H1 (cell line): ENCODE data around the gene MCC. TPM values are rescaled to one million over a fixed set of nuclear protein-coding genes. Genes with fewer than 3 reads are reported as not detected.

Experiments used
- CTCF ChIA-PET: fragments of 300-600 bp; sonication (Branson Sonifier 250); formaldehyde crosslinking; loops from one replicate; lab custom pipeline; 2021; ENCODE audit not compliant: partially characterized antibody; lab: Charles Lee
- POLR2A ChIA-PET: fragments of 300-600 bp; sonication (Branson Sonifier 250); formaldehyde crosslinking; loops from one replicate; lab custom pipeline; 2021; ENCODE audit warnings: inconsistent platforms; ENCODE audit not compliant: partially characterized antibody; lab: Charles Lee
- DNase-seq, 2 experiments: peaks; one replicate each; pipeline versions ENCODE4 v3.0.0 to v3.0.0-alpha.2; 2010 to 2022; ENCODE audit warnings: low spot score in 2 of 2, low read depth in 1 of 2, mixed read lengths in 1 of 2
- FAIRE-seq: peaks from 2 replicates; lab custom pipeline; 2011; peaks lifted over from hg19 to GRCh38; lab: Jason Lieb, UNC
- H2AFZ ChIP-seq: 2 replicates; pipeline ENCODE4 v1.8.1; 2012; ENCODE audit warnings: low read length, inconsistent platforms
- H2AK5ac ChIP-seq: 2 replicates; pipeline ENCODE4 v1.6.1; 2013; ENCODE audit warnings: low read depth, low read length
- H2BK120ac ChIP-seq: replicated peaks from 2 replicates; pipeline ENCODE3; 2013; ENCODE audit warnings: low read depth, low read length, inconsistent platforms
- H2BK12ac ChIP-seq: 2 replicates; pipeline ENCODE4 v1.6.1; 2013; ENCODE audit warnings: low read depth, low read length
- H2BK15ac ChIP-seq: 2 replicates; pipeline ENCODE4 v1.6.1; 2013; ENCODE audit warnings: low read length
- H2BK20ac ChIP-seq: 2 replicates; pipeline ENCODE4 v1.6.1; 2013; ENCODE audit warnings: low read length
- H2BK5ac ChIP-seq: 2 replicates; pipeline ENCODE4 v1.6.1; 2013; ENCODE audit warnings: low read depth, low read length
- H3K14ac ChIP-seq: 2 replicates; pipeline ENCODE4 v1.6.1; 2013; ENCODE audit warnings: inconsistent platforms; ENCODE audit not compliant: insufficient read length
- H3K18ac ChIP-seq: 2 replicates; pipeline ENCODE4 v1.6.1; 2013; ENCODE audit warnings: low read length; ENCODE audit errors: extremely low read depth
- H3K23ac ChIP-seq: 2 replicates; pipeline ENCODE4 v1.6.1; 2013; ENCODE audit warnings: inconsistent platforms; ENCODE audit not compliant: insufficient read length
- H3K23me2 ChIP-seq: 2 replicates; pipeline ENCODE4 v1.6.1; 2013; ENCODE audit warnings: low read depth, low read length
- H3K27ac ChIP-seq: 2 replicates; pipeline ENCODE4 v1.6.1; 2011; ENCODE audit warnings: low read depth, low read length, inconsistent platforms
- H3K27me3 ChIP-seq, 4 experiments: replicated peaks in 1 of 4; 1 replicate in 1 of 4; 2 replicates in 3 of 4; pipeline versions ENCODE4 v1.6.1 to v1.8.1; 2011 to 2013; ENCODE audit warnings: low read length in 3 of 4, mild to moderate bottlenecking in 3 of 4, inconsistent platforms in 2 of 4, mixed read lengths in 2 of 4, moderate library complexity in 1 of 4; ENCODE audit not compliant: control insufficient read depth in 3 of 4, insufficient read depth in 3 of 4; ENCODE audit errors: extremely low read depth in 1 of 4
- H3K36me3 ChIP-seq, 4 experiments: 2 replicates each; pipeline versions ENCODE4 v1.6.1 to v1.8.1; 2011 to 2013; ENCODE audit warnings: mild to moderate bottlenecking in 4 of 4, low read length in 3 of 4, moderate library complexity in 2 of 4, control low read depth in 1 of 4, inconsistent platforms in 1 of 4; ENCODE audit not compliant: insufficient read depth in 4 of 4, control insufficient read depth in 2 of 4
- H3K4ac ChIP-seq: replicated peaks from 2 replicates; pipeline ENCODE3; 2013; ENCODE audit warnings: low read length, low read depth, mixed read lengths, inconsistent platforms; ENCODE audit not compliant: insufficient read length
- H3K4me1 ChIP-seq, 4 experiments: replicated peaks in 1 of 4; 1 replicate in 1 of 4; 2 replicates in 3 of 4; pipeline versions ENCODE4 v1.6.1 to v1.8.1; 2011 to 2013; ENCODE audit warnings: low read length in 3 of 4, inconsistent platforms in 2 of 4, mixed read lengths in 1 of 4; ENCODE audit not compliant: insufficient read depth in 4 of 4, control insufficient read depth in 3 of 4
- H3K4me2 ChIP-seq, 2 experiments: 2 replicates each; pipeline versions ENCODE4 v1.6.1 to v1.8.1; 2011 to 2013; ENCODE audit warnings: low read depth in 2 of 2, low read length in 2 of 2, control low read depth in 1 of 2, inconsistent platforms in 1 of 2, mild to moderate bottlenecking in 1 of 2; ENCODE audit not compliant: insufficient read depth in 1 of 2
- H3K4me3 ChIP-seq, 4 experiments: fragments of 200-600, 300-600 bp in 1 of 4; sonication (generic), shearing (Covaris generic), sonication (Bioruptor Twin) in 1 of 4; 2 replicates each; pipeline versions ENCODE4 v1.5.1 to v1.8.1; 2011 to 2016; ENCODE audit warnings: low read length in 4 of 4, low read depth in 3 of 4, control low read depth in 2 of 4, inconsistent platforms in 2 of 4, mild to moderate bottlenecking in 2 of 4, mixed read lengths in 1 of 4, moderate library complexity in 1 of 4; ENCODE audit not compliant: insufficient read depth in 2 of 4; ENCODE audit errors: extremely low read depth in 1 of 4
- H3K56ac ChIP-seq: replicated peaks from 2 replicates; pipeline ENCODE3; 2013; ENCODE audit warnings: low read depth, mild to moderate bottlenecking, mixed read lengths, low read length, inconsistent platforms; ENCODE audit not compliant: insufficient read length
- H3K79me1 ChIP-seq: 2 replicates; pipeline ENCODE4 v1.6.1; 2013; ENCODE audit warnings: low read depth, low read length, control low read depth
- H3K79me2 ChIP-seq, 2 experiments: 2 replicates each; pipeline versions ENCODE4 v1.6.1 to v1.8.1; 2012 to 2013; ENCODE audit warnings: low read length in 2 of 2, mild to moderate bottlenecking in 2 of 2, inconsistent platforms in 1 of 2; ENCODE audit not compliant: insufficient read depth in 2 of 2, control insufficient read depth in 1 of 2
- H3K9ac ChIP-seq, 4 experiments: replicated peaks in 1 of 4; 1 replicate in 1 of 4; 2 replicates in 3 of 4; pipeline versions ENCODE4 v1.6.1 to v1.8.1; 2011 to 2013; ENCODE audit warnings: low read depth in 3 of 4, low read length in 3 of 4, control low read depth in 2 of 4, mild to moderate bottlenecking in 2 of 4, moderate library complexity in 2 of 4, inconsistent platforms in 1 of 4; ENCODE audit errors: extremely low read depth in 1 of 4
- H3K9me3 ChIP-seq, 2 experiments: 2 replicates each; pipeline versions ENCODE4 v1.6.1 to v1.8.1; 2012 to 2013; ENCODE audit warnings: mild to moderate bottlenecking in 2 of 2, moderate library complexity in 2 of 2, control low read depth in 1 of 2, inconsistent platforms in 1 of 2, low read depth in 1 of 2, low read length in 1 of 2, mixed read lengths in 1 of 2; ENCODE audit not compliant: insufficient read depth in 2 of 2
- H4K20me1 ChIP-seq, 2 experiments: replicated peaks in 1 of 2; 2 replicates each; pipeline versions ENCODE3 to v1.8.1; 2011 to 2013; ENCODE audit warnings: inconsistent platforms in 2 of 2, low read length in 2 of 2, mild to moderate bottlenecking in 1 of 2; ENCODE audit not compliant: insufficient read depth in 2 of 2, control insufficient read depth in 1 of 2
- H4K5ac ChIP-seq: 2 replicates; pipeline ENCODE4 v1.6.1; 2013; ENCODE audit warnings: low read length, low read depth, mixed read lengths, inconsistent platforms; ENCODE audit not compliant: insufficient read length
- H4K8ac ChIP-seq: 2 replicates; pipeline ENCODE4 v1.8.0; 2013; ENCODE audit warnings: mild to moderate bottlenecking, moderate library complexity, low read length, inconsistent platforms; ENCODE audit not compliant: insufficient read depth; ENCODE audit errors: extremely low read depth
- H4K91ac ChIP-seq: replicated peaks from 2 replicates; pipeline ENCODE3; 2013; ENCODE audit warnings: low read length, mixed read lengths, inconsistent platforms; ENCODE audit not compliant: insufficient read length
- CBX8 ChIP-seq: fragments of 300-800, 300-1000 bp; sonication (generic); IDR thresholded peaks from 2 replicates; pipeline ENCODE4 v1.7.1; 2016; ENCODE audit warnings: low read depth, low read length, borderline replicate concordance
- CTBP2 ChIP-seq: IDR thresholded peaks from 2 replicates; pipeline ENCODE4 v1.7.0; 2011; ENCODE audit warnings: borderline replicate concordance, mild to moderate bottlenecking, moderate library complexity, mixed read lengths, low read length; ENCODE audit not compliant: insufficient read depth, insufficient read length
- GTF2F1 ChIP-seq: IDR thresholded peaks from 2 replicates; pipeline ENCODE4 v1.6.1; 2012; ENCODE audit warnings: low read depth, low read length, improper control_type of control experiment, borderline replicate concordance
- NANOG ChIP-seq: IDR thresholded peaks from 2 replicates; pipeline ENCODE4 v1.6.1; 2011; ENCODE audit warnings: low read length, low read depth, mild to moderate bottlenecking, inconsistent platforms; ENCODE audit not compliant: insufficient read depth, poor library complexity, severe bottlenecking
- SUZ12 ChIP-seq: fragments of 200-600 bp; sonication (generic); IDR thresholded peaks from 2 replicates; pipeline ENCODE4 v1.6.1; 2012; ENCODE audit warnings: mild to moderate bottlenecking, inconsistent platforms, low read length, moderate library complexity, mixed read lengths
- TCF12 ChIP-seq: IDR thresholded peaks from 2 replicates; pipeline ENCODE4 v1.6.1; 2011; ENCODE audit warnings: low read depth, mild to moderate bottlenecking, low read length
- ZNF274 ChIP-seq: IDR thresholded peaks from 2 replicates; pipeline ENCODE4 v1.7.0; 2012; ENCODE audit warnings: low read length, borderline replicate concordance; ENCODE audit errors: extremely low read depth
- WGBS, 2 experiments: shearing (Covaris generic) in 1 of 2; methylation state at CpG; one replicate each; pipeline versions ENCODE4 v1.1.6 to v1.1.7; 2013 to 2015; ENCODE audit warnings: low lambda C conversion rate in 2 of 2, mixed read lengths in 2 of 2, inconsistent platforms in 1 of 2, low coverage in 1 of 2, missing lambda C conversion rate in 1 of 2; ENCODE audit not compliant: insufficient replicate concordance in 2 of 2, insufficient coverage in 1 of 2, insufficient read length in 1 of 2; ENCODE audit errors: extremely low coverage in 1 of 2, missing lambda C conversion rate in 1 of 2; 5-methylcytosine and 5-hydroxymethylcytosine counted together
- polyA plus RNA-seq, 7 experiments: library from polyadenylated mRNA; depleted of rRNA in 3 of 7; stranded (reverse) in 5 of 7; unstranded in 2 of 7; fragments of >200 nt in 5 of 7; fragments of 200-250 nt in 2 of 7; gene quantifications; 1 replicate in 5 of 7; 2 replicates in 1 of 7; 4 replicates in 1 of 7; pipeline versions ENCODE4 v1.2.1 to v1.2.3, GENCODE V29; 2011 to 2013; ENCODE audit warnings: missing spikeins in 2 of 7, mixed read lengths in 2 of 7
- total RNA-seq: library from RNA; stranded (reverse); fragmentation: NEBNext Ultra II Directional; extraction: Animal tissue kit (Norgen Biotek cat#: 25700); gene quantifications from 2 replicates; pipeline ENCODE4 v1.2.1, GENCODE V29; 2021
- TF ChIP-seq, protein P1 (sequence below), 3 experiments: IDR thresholded peaks; 1 replicate in 2 of 3; 2 replicates in 1 of 3; pipeline versions ENCODE4 v1.5.1 to v1.6.1; 2011; ENCODE audit warnings: low read length in 3 of 3, mild to moderate bottlenecking in 3 of 3, inconsistent platforms in 2 of 3, low read depth in 1 of 3, moderate library complexity in 1 of 3; ENCODE audit not compliant: insufficient read depth in 1 of 3; ENCODE audit errors: control extremely low read depth in 1 of 3

The MCC gene
- total and polyA plus RNA-seq, 2 of the 8 experiments (the other 6 are each of a cell fraction or from before 2014, with no cell fraction given) = 2.6 to 18.3 TPM

DNA sequence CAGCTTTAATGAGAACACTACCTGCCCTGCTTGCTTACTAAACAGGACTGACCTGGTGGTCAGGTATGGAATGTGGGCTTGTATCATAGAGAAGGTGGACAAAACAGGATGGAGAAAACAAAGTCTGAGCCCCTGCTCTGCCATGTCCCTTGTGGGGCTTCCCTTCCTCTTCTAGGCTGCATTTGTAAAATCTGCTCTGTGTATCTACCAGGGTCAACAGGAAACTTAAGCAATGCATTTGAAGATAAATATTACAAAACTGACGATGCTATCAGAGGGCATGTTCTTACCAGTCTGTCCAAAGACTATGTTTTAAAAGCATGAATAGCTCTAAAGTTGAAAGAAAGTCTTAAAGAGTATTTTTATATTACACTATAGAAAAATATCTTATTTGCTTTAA lies 282.9 kb downstream of the MCC start:
- Histone ChIP-seq H2BK20ac (no peak overlapping the region), H2BK120ac (no peak overlapping the region), H4K5ac (no peak overlapping the region), H3K9ac (no peak overlapping the region), H3K14ac (no peak overlapping the region), H2BK5ac (no peak overlapping the region), H3K4ac (no peak overlapping the region), H3K4me3 (no peak overlapping the region), H3K79me1 (no peaks in the 10 kb centered on the region), H3K36me3 (no peaks in the 10 kb centered on the region), H3K79me2 (peaks cover 0 to 10% of the 10 kb centered on the region in 2 experiments; a peak in 1 of 4 replicates), H3K27ac (no peak overlapping the region), H2AFZ (no peak overlapping the region), H2BK12ac (no peak overlapping the region), H4K91ac (no peak overlapping the region), H4K8ac (no peak overlapping the region), H4K20me1 (no peaks in the 10 kb centered on the region), H3K23me2 (no peaks in the 10 kb centered on the region), H3K9me3 (no peaks in the 10 kb centered on the region), H2BK15ac (no peak overlapping the region), H3K4me1 (peaks cover 4 to 13% (median 6%) of the 10 kb centered on the region in 4 experiments), H3K27me3 (no peaks in the 10 kb centered on the region), H2AK5ac (no peak overlapping the region), H3K18ac (no peak overlapping the region), H3K23ac (no peak overlapping the region), H3K56ac (no peak overlapping the region), H3K4me2 (0 out of 4 replicates have a peak overlapping the region, but pooled peaks of 1 of the 2 experiments have one; percentile 11)
- ChIA-PET CTCF (interaction anchor here (0.5 to 2.6 kb wide), 8 partner anchors 10 to 426 kb away, joined by 3 to 9 read pairs (median 3); no protein-coding TSS in a partner anchor), POLR2A (interaction anchor here (0.8 to 1.5 kb wide), 2 partner anchors 9 to 32 kb away, joined by 3 to 4 read pairs; no protein-coding TSS in a partner anchor)
- no peak for FAIRE-seq
- WGBS, 2 experiments = 92% methylated on average over 1 of the region's 1 CpG; no CpG with 5 or more reads in 1 of the 2 experiments
- no peak for DNase-seq
- TF ChIP-seq TCF12 (no peak), SUZ12 (no peak), NANOG (no peak), ZNF274 (no peak), GTF2F1 (no peak), CBX8 (no peak), CTBP2 (no peak)
- TF ChIP-seq, protein P1, sequence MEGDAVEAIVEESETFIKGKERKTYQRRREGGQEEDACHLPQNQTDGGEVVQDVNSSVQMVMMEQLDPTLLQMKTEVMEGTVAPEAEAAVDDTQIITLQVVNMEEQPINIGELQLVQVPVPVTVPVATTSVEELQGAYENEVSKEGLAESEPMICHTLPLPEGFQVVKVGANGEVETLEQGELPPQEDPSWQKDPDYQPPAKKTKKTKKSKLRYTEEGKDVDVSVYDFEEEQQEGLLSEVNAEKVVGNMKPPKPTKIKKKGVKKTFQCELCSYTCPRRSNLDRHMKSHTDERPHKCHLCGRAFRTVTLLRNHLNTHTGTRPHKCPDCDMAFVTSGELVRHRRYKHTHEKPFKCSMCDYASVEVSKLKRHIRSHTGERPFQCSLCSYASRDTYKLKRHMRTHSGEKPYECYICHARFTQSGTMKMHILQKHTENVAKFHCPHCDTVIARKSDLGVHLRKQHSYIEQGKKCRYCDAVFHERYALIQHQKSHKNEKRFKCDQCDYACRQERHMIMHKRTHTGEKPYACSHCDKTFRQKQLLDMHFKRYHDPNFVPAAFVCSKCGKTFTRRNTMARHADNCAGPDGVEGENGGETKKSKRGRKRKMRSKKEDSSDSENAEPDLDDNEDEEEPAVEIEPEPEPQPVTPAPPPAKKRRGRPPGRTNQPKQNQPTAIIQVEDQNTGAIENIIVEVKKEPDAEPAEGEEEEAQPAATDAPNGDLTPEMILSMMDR (IDR thresholded peaks at IDR 0.05; ENCODE audit: control extremely low read depth in 1 of 3, insufficient read depth in 1 of 3, low read depth in 1 of 3, low read length in 3 of 3) = no peak
